OCI-LY7 (cell line): ENCODE results near the gene MICAL3.

ENCODE experiments used
- EZH2phosphoT487 ChIP-seq: fragments of 200-600 bp; sonication (generic); IDR thresholded peaks from 2 replicates; pipeline ENCODE4 v1.6.1; 2018; ENCODE audit warnings: low read depth, borderline replicate concordance, mild to moderate bottlenecking, mixed run types, antibody characterized with exemption, low read length, moderate library complexity, mixed read lengths
- TF ChIP-seq, protein P1 (sequence below): fragments of 200-600 bp; sonication (generic); conservative IDR thresholded peaks from 2 replicates; pipeline ENCODE4 v1.5.1; 2014; ENCODE audit warnings: mild to moderate bottlenecking, antibody characterized with exemption, low read length, moderate library complexity, mixed read lengths

- TF ChIP-seq EZH2phosphoT487: no peak
- TF ChIP-seq, protein P1, sequence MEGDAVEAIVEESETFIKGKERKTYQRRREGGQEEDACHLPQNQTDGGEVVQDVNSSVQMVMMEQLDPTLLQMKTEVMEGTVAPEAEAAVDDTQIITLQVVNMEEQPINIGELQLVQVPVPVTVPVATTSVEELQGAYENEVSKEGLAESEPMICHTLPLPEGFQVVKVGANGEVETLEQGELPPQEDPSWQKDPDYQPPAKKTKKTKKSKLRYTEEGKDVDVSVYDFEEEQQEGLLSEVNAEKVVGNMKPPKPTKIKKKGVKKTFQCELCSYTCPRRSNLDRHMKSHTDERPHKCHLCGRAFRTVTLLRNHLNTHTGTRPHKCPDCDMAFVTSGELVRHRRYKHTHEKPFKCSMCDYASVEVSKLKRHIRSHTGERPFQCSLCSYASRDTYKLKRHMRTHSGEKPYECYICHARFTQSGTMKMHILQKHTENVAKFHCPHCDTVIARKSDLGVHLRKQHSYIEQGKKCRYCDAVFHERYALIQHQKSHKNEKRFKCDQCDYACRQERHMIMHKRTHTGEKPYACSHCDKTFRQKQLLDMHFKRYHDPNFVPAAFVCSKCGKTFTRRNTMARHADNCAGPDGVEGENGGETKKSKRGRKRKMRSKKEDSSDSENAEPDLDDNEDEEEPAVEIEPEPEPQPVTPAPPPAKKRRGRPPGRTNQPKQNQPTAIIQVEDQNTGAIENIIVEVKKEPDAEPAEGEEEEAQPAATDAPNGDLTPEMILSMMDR: no peak
These were observed 105.5 kb downstream of the MICAL3 start for GRCh38 chr22:17918840-17919239.
